AG09319 (cell line): ENCODE measurements around the gene FNDC8.

Source experiments
- DNase-seq: peaks from one replicate; pipeline ENCODE4 v3.0.0-alpha.2; 2010; ENCODE audit warnings: low read depth; ENCODE audit errors: extremely low read depth
- CTCF ChIP-seq: IDR thresholded peaks from 2 replicates; pipeline ENCODE4 v1.5.1; 2011; ENCODE audit warnings: low read depth, mild to moderate bottlenecking, inconsistent platforms, low read length, moderate library complexity

The FNDC8 gene

GRCh38 chr17:35121315-35121714 is at the start of gene FNDC8:
FNDC8 (plus strand) TSS chr17:35121615; CDS start chr17:35121694, 79 bp downstream.
- DNase-seq, result no peak
- TF ChIP-seq CTCF, result no peak

GRCh38 chr17:35073183-35073790 is 48.1 kb upstream of the FNDC8 start:
- no peak for DNase-seq
- no peak for TF ChIP-seq CTCF

- no peak for DNase-seq
- no peak for TF ChIP-seq CTCF
Observed at GRCh38 chr17:35073991-35074627, 47.3 kb upstream of the FNDC8 start.

GRCh38 chr17:35074711-35075707 is 46.4 kb upstream of the FNDC8 start:
- no peak for TF ChIP-seq CTCF
- DNase-seq, result no peak

GRCh38 chr17:35076874-35077273 is 44.5 kb upstream of the FNDC8 start:
- DNase-seq, result no peak
- no peak for TF ChIP-seq CTCF

GRCh38 chr17:35079547-35080423 is 41.6 kb upstream of the FNDC8 start:
- no peak for TF ChIP-seq CTCF
- DNase-seq, result no peak
